ENCODE data around the gene PWWP2A.

PWWP2A gene

DNA sequence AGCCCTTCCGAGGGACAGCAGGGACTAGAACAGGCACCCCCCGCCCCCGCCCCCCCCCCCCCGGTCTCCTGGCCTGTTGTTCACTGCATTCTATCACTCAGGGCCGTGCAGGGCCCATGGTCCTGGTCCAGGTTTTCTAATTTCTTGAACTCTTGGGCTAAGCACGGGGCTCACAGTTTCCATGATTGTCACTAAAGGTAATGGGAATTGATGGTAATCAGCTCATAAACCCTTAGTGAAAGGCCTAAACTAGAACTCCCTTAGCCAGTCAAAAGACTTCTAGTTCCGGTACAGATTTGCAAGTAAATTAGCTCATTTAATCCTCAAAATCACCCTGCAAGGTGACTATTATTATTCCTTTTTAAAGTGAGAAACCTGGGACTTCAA, 14.7 kb upstream of the PWWP2A start:
- H3K4me2 ChIP-seq (ENCODE audit: low read depth, low read length, poor library complexity, severe bottlenecking), result no peak overlapping the region
- H3K27me3 ChIP-seq (ENCODE audit: insufficient read depth, low read length, poor library complexity, severe bottlenecking), result no peaks in the 10 kb centered on the region
- H3K36me3 ChIP-seq (ENCODE audit: insufficient read depth, low read length), result no peaks in the 10 kb centered on the region
- no peaks in the 10 kb centered on the region for H3F3A ChIP-seq (ENCODE audit: low read depth)
- no peaks in the 10 kb centered on the region for H3K79me2 ChIP-seq (ENCODE audit: insufficient read depth, low read length)
- H3K4me3 ChIP-seq (ENCODE audit: low read length, poor library complexity, severe bottlenecking), result no peak overlapping the region
- no peak overlapping the region for H2AFZ ChIP-seq (ENCODE audit: low read length)
- H3K4me1 ChIP-seq (ENCODE audit: insufficient read depth, low read length, poor library complexity, severe bottlenecking), result no peaks in the 10 kb centered on the region
- TF ChIP-seq EZH2phosphoT487 (IDR thresholded peaks at IDR 0.05; ENCODE audit: borderline replicate concordance), result no peak
- no peak for TF ChIP-seq CTCF (conservative IDR thresholded peaks at IDR 0.05; ENCODE audit: low read length)
- no peaks in the 10 kb centered on the region for H3K9me2 ChIP-seq (replicated peaks; ENCODE audit: low read depth, low read length)
- no peaks in the 10 kb centered on the region for H3K9me3 ChIP-seq (ENCODE audit: insufficient read depth, low read depth, low read length)
- H4K20me1 ChIP-seq (ENCODE audit: insufficient read depth, low read length, poor library complexity, severe bottlenecking), result no peaks in the 10 kb centered on the region
- no peak overlapping the region for H3K9ac ChIP-seq (ENCODE audit: low read depth, low read length, poor library complexity, severe bottlenecking)

- Histone ChIP-seq H3K9ac (ENCODE audit: low read depth, low read length, poor library complexity, severe bottlenecking) (no peak overlapping the region), H3F3A (ENCODE audit: low read depth) (no peaks in the 10 kb centered on the region), H2AFZ (ENCODE audit: low read length) (no peak overlapping the region), H3K27me3 (ENCODE audit: insufficient read depth, low read length, poor library complexity, severe bottlenecking) (no peaks in the 10 kb centered on the region), H3K4me3 (ENCODE audit: low read length, poor library complexity, severe bottlenecking) (no peak overlapping the region), H3K4me2 (ENCODE audit: low read depth, low read length, poor library complexity, severe bottlenecking) (no peak overlapping the region), H3K79me2 (ENCODE audit: insufficient read depth, low read length) (no peaks in the 10 kb centered on the region), H4K20me1 (ENCODE audit: insufficient read depth, low read length, poor library complexity, severe bottlenecking) (no peaks in the 10 kb centered on the region), H3K9me3 (ENCODE audit: insufficient read depth, low read depth, low read length) (no peaks in the 10 kb centered on the region), H3K9me2 (replicated peaks; ENCODE audit: low read depth, low read length) (no peaks in the 10 kb centered on the region), H3K4me1 (ENCODE audit: insufficient read depth, low read length, poor library complexity, severe bottlenecking) (no peaks in the 10 kb centered on the region), H3K36me3 (ENCODE audit: insufficient read depth, low read length) (no peaks in the 10 kb centered on the region)
- TF ChIP-seq CTCF (conservative IDR thresholded peaks at IDR 0.05; ENCODE audit: low read length), result no peak
- TF ChIP-seq EZH2phosphoT487 (IDR thresholded peaks at IDR 0.05; ENCODE audit: borderline replicate concordance), result no peak
Observed at GRCh38 chr5:160133071-160133917, 14.0 kb upstream of the PWWP2A start.

GRCh38 chr5:160129841-160130240, 10.6 kb upstream of the PWWP2A start:
- Histone ChIP-seq H4K20me1 (ENCODE audit: insufficient read depth, low read length, poor library complexity, severe bottlenecking) (no peaks in the 10 kb centered on the region), H3K4me3 (ENCODE audit: low read length, poor library complexity, severe bottlenecking) (no peak overlapping the region)
- TF ChIP-seq EZH2phosphoT487 (IDR thresholded peaks at IDR 0.05; ENCODE audit: borderline replicate concordance) (no peak), CTCF (conservative IDR thresholded peaks at IDR 0.05; ENCODE audit: low read length) (no peak)

More at GRCh38 chr5:160129841-160130240, 10.6 kb upstream of the PWWP2A start:
- Histone ChIP-seq H2AFZ (ENCODE audit: low read length) (no peak overlapping the region), H3K9me2 (replicated peaks; ENCODE audit: low read depth, low read length) (no peaks in the 10 kb centered on the region), H3K27me3 (ENCODE audit: insufficient read depth, low read length, poor library complexity, severe bottlenecking) (no peaks in the 10 kb centered on the region), H3K4me2 (ENCODE audit: low read depth, low read length, poor library complexity, severe bottlenecking) (no peak overlapping the region), H3K4me1 (ENCODE audit: insufficient read depth, low read length, poor library complexity, severe bottlenecking) (no peaks in the 10 kb centered on the region), H3F3A (ENCODE audit: low read depth) (no peaks in the 10 kb centered on the region), H3K9ac (ENCODE audit: low read depth, low read length, poor library complexity, severe bottlenecking) (no peak overlapping the region), H3K36me3 (ENCODE audit: insufficient read depth, low read length) (no peaks in the 10 kb centered on the region), H3K79me2 (ENCODE audit: insufficient read depth, low read length) (no peaks in the 10 kb centered on the region), H3K9me3 (ENCODE audit: insufficient read depth, low read depth, low read length) (no peaks in the 10 kb centered on the region)
